Caco-2 (cell line): ENCODE measurements around the gene TSPAN6. TPM values are rescaled to one million over a fixed set of nuclear protein-coding genes. Genes with fewer than 3 reads are reported as not detected.

Experiments
- BruUV-seq: library from RNA; stranded (reverse); fragments of 400-500 nt; replicated peaks from 2 replicates; lab custom pipeline; 2021; lab: Mats Ljungman, UMichigan
- CTCF ChIA-PET: fragments of 300-600 bp; sonication (Branson Sonifier 250); formaldehyde crosslinking; loops from one replicate; lab custom pipeline; 2022; ENCODE audit warnings: antibody characterized with exemption; lab: Charles Lee
- POLR2A ChIA-PET: fragments of 300-600 bp; sonication (Branson Sonifier 250); formaldehyde crosslinking; loops from one replicate; lab custom pipeline; 2022; ENCODE audit warnings: antibody characterized with exemption; lab: Charles Lee
- DNase-seq, 2 experiments: peaks; one replicate each; pipeline versions ENCODE4 v3.0.0 to v3.0.0-alpha.2; 2020 to 2022
- H3K27me3 ChIP-seq: replicated peaks from 2 replicates; pipeline ENCODE4 v1.6.0; 2011; ENCODE audit warnings: low read length; ENCODE audit not compliant: control insufficient read depth, insufficient read depth
- H3K36me3 ChIP-seq: 2 replicates; pipeline ENCODE4 v1.5.1; 2011; ENCODE audit warnings: low read length; ENCODE audit not compliant: control insufficient read depth, insufficient read depth
- H3K4me1 ChIP-seq: fragments of 250-450 bp; sonication (Bioruptor Pico); 2 replicates; pipeline ENCODE4 v1.5.1; 2020; ENCODE audit warnings: mild to moderate bottlenecking
- H3K4me3 ChIP-seq: 2 replicates; pipeline ENCODE4 v1.5.1; 2011; ENCODE audit warnings: low read depth, mild to moderate bottlenecking, control low read depth, low read length
- H3K9me3 ChIP-seq: fragments of 250-450 bp; sonication (Bioruptor Pico); 2 replicates; pipeline ENCODE4 v1.5.1; 2020; ENCODE audit warnings: mild to moderate bottlenecking, moderate library complexity
- H3K27ac Mint-ChIP-seq: one replicate; pipeline ENCODE4 v1.8.0; 2022; ENCODE audit warnings: mixed read lengths; ENCODE audit not compliant: unreplicated experiment
- H3K27me3 Mint-ChIP-seq: one replicate; pipeline ENCODE4 v1.8.0; 2022; ENCODE audit warnings: mixed read lengths; ENCODE audit not compliant: insufficient read depth, unreplicated experiment
- H3K36me3 Mint-ChIP-seq: one replicate; pipeline ENCODE4 v1.8.0; 2022; ENCODE audit warnings: mild to moderate bottlenecking, mixed read lengths; ENCODE audit not compliant: insufficient read depth, unreplicated experiment
- H3K4me1 Mint-ChIP-seq: one replicate; pipeline ENCODE4 v1.8.0; 2022; ENCODE audit warnings: low read depth, mixed read lengths; ENCODE audit not compliant: unreplicated experiment
- H3K4me3 Mint-ChIP-seq: one replicate; pipeline ENCODE4 v1.8.0; 2022; ENCODE audit warnings: mild to moderate bottlenecking, moderate library complexity, mixed read lengths; ENCODE audit not compliant: unreplicated experiment
- H3K9me3 Mint-ChIP-seq: one replicate; pipeline ENCODE4 v1.8.0; 2022; ENCODE audit warnings: mixed read lengths; ENCODE audit not compliant: unreplicated experiment
- CTCF ChIP-seq, 2 experiments: fragments of 200-600 bp in 1 of 2; IDR thresholded peaks; 1 replicate in 1 of 2; 2 replicates in 1 of 2; pipeline versions ENCODE4 v1.5.1 to v1.8.0; 2011 to 2022; ENCODE audit warnings: antibody characterized with exemption in 1 of 2, control low read depth in 1 of 2, inconsistent platforms in 1 of 2, low read depth in 1 of 2, low read length in 1 of 2, mild to moderate bottlenecking in 1 of 2, moderate library complexity in 1 of 2; ENCODE audit not compliant: insufficient read depth in 1 of 2, severe bottlenecking in 1 of 2, unreplicated experiment in 1 of 2
- intact Hi-C: fragments of 100-400 bp; cut with micrococcal nuclease; formaldehyde crosslinking; loops from one replicate; pipeline ENCODE4 v1.10.0; 2022; ENCODE audit not compliant: unreplicated experiment
- total RNA-seq: library from RNA; stranded (reverse); gene quantifications from 2 replicates; pipeline ENCODE4 v1.2.3, GENCODE V29; 2022

The TSPAN6 gene
- total RNA-seq, 1 experiment from 2014 or later, result 137 TPM

GRCh38 chrX:100685284-100685996 is 48.8 kb upstream of the TSPAN6 start:
- Mint-ChIP-seq H3K4me1 (no peaks in the 10 kb centered on the region), H3K9me3 (no peaks in the 10 kb centered on the region), H3K27me3 (no peaks in the 10 kb centered on the region), H3K27ac (no peak overlapping the region), H3K36me3 (no peaks in the 10 kb centered on the region), H3K4me3 (no peak overlapping the region)
- Histone ChIP-seq H3K9me3 (no peaks in the 10 kb centered on the region), H3K27me3 (no peaks in the 10 kb centered on the region), H3K36me3 (no peaks in the 10 kb centered on the region), H3K4me3 (no peak overlapping the region), H3K4me1 (no peaks in the 10 kb centered on the region)
- peak; percentile 83 to 87 for TF ChIP-seq CTCF (IDR thresholded peaks at IDR 0.05; ENCODE audit: insufficient read depth in 1 of 2, low read depth in 1 of 2, low read length in 1 of 2, severe bottlenecking in 1 of 2, unreplicated experiment in 1 of 2)
- peak; percentile 56 to 75 for DNase-seq
- no TSS peak for BruUV-seq
- intact Hi-C loops, result loop anchor here (1.0 to 5.0 kb wide), 4 partner anchors 47 to 521 kb away; partner anchors contain the start of gene SYTL4
- ChIA-PET CTCF (interaction anchor here (0.8 to 5.0 kb wide), 3 partner anchors 36 to 83 kb away, joined by 3 to 60 read pairs (median 4); partner anchors contain the start of gene TSPAN6), POLR2A (no interaction called here)

- intact Hi-C loops, result no loop called here
- BruUV-seq, result no TSS peak
Measured at GRCh38 chrX:100682939-100683338, 46.3 kb upstream of the TSPAN6 start.

GRCh38 chrX:100681599-100681998 is 45.0 kb upstream of the TSPAN6 start:
- no peak for TF ChIP-seq CTCF (IDR thresholded peaks at IDR 0.05; ENCODE audit: insufficient read depth in 1 of 2, low read depth in 1 of 2, low read length in 1 of 2, severe bottlenecking in 1 of 2, unreplicated experiment in 1 of 2)
- BruUV-seq, result no TSS peak
- no peaks in the 10 kb centered on the region for H3K27me3 Mint-ChIP-seq
- H3K4me1 Mint-ChIP-seq, result peaks cover 6% of the 10 kb centered on the region
- ChIA-PET CTCF (no interaction called here), POLR2A (no interaction called here)
- no peak overlapping the region for H3K27ac Mint-ChIP-seq
- intact Hi-C loops, result no loop called here
- Histone ChIP-seq H3K36me3 (no peaks in the 10 kb centered on the region), H3K27me3 (no peaks in the 10 kb centered on the region), H3K4me1 (no peaks in the 10 kb centered on the region), H3K9me3 (no peaks in the 10 kb centered on the region), H3K4me3 (no peak overlapping the region)
- H3K4me3 Mint-ChIP-seq, result no peak overlapping the region
- DNase-seq, result no peak
- H3K9me3 Mint-ChIP-seq, result no peaks in the 10 kb centered on the region
- H3K36me3 Mint-ChIP-seq, result no peaks in the 10 kb centered on the region

More at GRCh38 chrX:100682939-100683338, 46.3 kb upstream of the TSPAN6 start:
- no peak for TF ChIP-seq CTCF (IDR thresholded peaks at IDR 0.05; ENCODE audit: insufficient read depth in 1 of 2, low read depth in 1 of 2, low read length in 1 of 2, severe bottlenecking in 1 of 2, unreplicated experiment in 1 of 2)
- Histone ChIP-seq H3K9me3 (no peaks in the 10 kb centered on the region), H3K27me3 (no peaks in the 10 kb centered on the region), H3K4me1 (no peaks in the 10 kb centered on the region), H3K36me3 (no peaks in the 10 kb centered on the region), H3K4me3 (no peak overlapping the region)
- CTCF ChIA-PET, result interaction anchor here (0.8 to 1.5 kb wide), 2 partner anchors 68 to 86 kb away, joined by 4 to 7 read pairs; no protein-coding TSS in a partner anchor
- Mint-ChIP-seq H3K9me3 (no peaks in the 10 kb centered on the region), H3K27me3 (no peaks in the 10 kb centered on the region), H3K4me1 (peaks cover 6% of the 10 kb centered on the region), H3K27ac (no peak overlapping the region), H3K36me3 (no peaks in the 10 kb centered on the region), H3K4me3 (no peak overlapping the region)
- no peak for DNase-seq
- POLR2A ChIA-PET, result no interaction called here
